Brain microvascular endothelial cell (primary cell): Measurements from ENCODE around the gene BDKRB2.
A peak's percentile ranks its signal among the peaks of the same experiment; 100 is the strongest.

Source experiments
- DNase-seq: peaks from one replicate; pipeline ENCODE4 v3.0.0-alpha.2; 2020
- H3K27ac ChIP-seq: fragments of 250-450 bp; sonication (Bioruptor Pico); 2 replicates; pipeline ENCODE4 v1.5.1; 2020; ENCODE audit warnings: mild to moderate bottlenecking, moderate library complexity
- H3K27me3 ChIP-seq: fragments of 250-450 bp; sonication (Bioruptor Pico); replicated peaks from 2 replicates; pipeline ENCODE4 v1.5.1; 2020; ENCODE audit warnings: mild to moderate bottlenecking
- H3K36me3 ChIP-seq: fragments of 250-450 bp; sonication (Bioruptor Pico); replicated peaks from 2 replicates; pipeline ENCODE4 v1.5.1; 2020; ENCODE audit warnings: mild to moderate bottlenecking
- H3K4me3 ChIP-seq: 2 replicates; pipeline ENCODE4 v1.5.1; 2011; ENCODE audit warnings: low read depth, mild to moderate bottlenecking, control low read depth, low read length, moderate library complexity
- CTCF ChIP-seq: IDR thresholded peaks from 2 replicates; pipeline ENCODE4 v1.5.1; 2011; ENCODE audit warnings: low read depth, mild to moderate bottlenecking, moderate library complexity, low read length, control low read depth, inconsistent platforms; ENCODE audit errors: missing control alignments
- in situ Hi-C: cut with HindIII; loops from 2 replicates; pipeline ENCODE4 v1.10.0; 2017; ENCODE audit warnings: low sequenced_read_pairs, low pct_ligation_motif_present

The BDKRB2 gene

GRCh38 chr14:96201157-96201556 lies 3.5 kb upstream of the BDKRB2 start:
- H3K27ac ChIP-seq = no peak overlapping the region
- no peaks in the 10 kb centered on the region for H3K36me3 ChIP-seq
- TF ChIP-seq CTCF = no peak
- no peaks in the 10 kb centered on the region for H3K27me3 ChIP-seq
- no peak overlapping the region for H3K4me3 ChIP-seq
- DNase-seq = no peak
- in situ Hi-C loops = no loop called here

- no peak overlapping the region for H3K27ac ChIP-seq
- in situ Hi-C loops = no loop called here
- no peak for DNase-seq
- TF ChIP-seq CTCF = no peak
- no peaks in the 10 kb centered on the region for H3K27me3 ChIP-seq
- no peak overlapping the region for H3K4me3 ChIP-seq
- H3K36me3 ChIP-seq = no peaks in the 10 kb centered on the region
These were observed 2.7 kb upstream of the BDKRB2 start for GRCh38 chr14:96201965-96202364.

- peak; percentile 5 for DNase-seq
- no peak for TF ChIP-seq CTCF
These were observed 2.1 kb upstream of the BDKRB2 start for GRCh38 chr14:96202441-96203094.

GRCh38 chr14:96203116-96203515 lies 1.5 kb upstream of the BDKRB2 start:
- Histone ChIP-seq H3K4me3 (no peak overlapping the region), H3K36me3 (no peaks in the 10 kb centered on the region), H3K27ac (no peak overlapping the region), H3K27me3 (no peaks in the 10 kb centered on the region)
- TF ChIP-seq CTCF = no peak
- DNase-seq = no peak
- in situ Hi-C loops = no loop called here

More at GRCh38 chr14:96202441-96203094, 2.1 kb upstream of the BDKRB2 start:
- H3K4me3 ChIP-seq = no peak overlapping the region
- in situ Hi-C loops = no loop called here
- no peak overlapping the region for H3K27ac ChIP-seq
- H3K36me3 ChIP-seq = no peaks in the 10 kb centered on the region
- no peaks in the 10 kb centered on the region for H3K27me3 ChIP-seq

- no peak for TF ChIP-seq CTCF
These were observed 1.0 kb upstream of the BDKRB2 start for GRCh38 chr14:96203635-96204034.

More at GRCh38 chr14:96203635-96204034, 1.0 kb upstream of the BDKRB2 start:
- in situ Hi-C loops = no loop called here
- Histone ChIP-seq H3K27ac (no peak overlapping the region), H3K36me3 (no peaks in the 10 kb centered on the region), H3K4me3 (no peak overlapping the region), H3K27me3 (no peaks in the 10 kb centered on the region)
- no peak for DNase-seq
